ENCODE results near the gene PDCD6IP. TPM values are rescaled to one million over a fixed set of nuclear protein-coding genes. Genes with fewer than 3 reads are reported as not detected.

The PDCD6IP gene
- total and polyA plus RNA-seq, 12 donors: 41.3 to 185 (median 146) TPM

- Histone ChIP-seq H3K27me3 (no peaks in the 10 kb centered on the region), H3K9me3 (no peaks in the 10 kb centered on the region), H3K4me1 (no peaks in the 10 kb centered on the region), H3K36me3 (no peaks in the 10 kb centered on the region), H3K27ac (no peak overlapping the region), H3K4me3 (no peak overlapping the region)
- intact Hi-C loops (cut with DNase I): no loop called here
- no peak for TF ChIP-seq CTCF (IDR thresholded peaks at IDR 0.05)
- no peak for ATAC-seq
- DNase-seq: no peak
- WGBS, 2 donors: 56% methylated on average over 11 of the region's 11 CpGs
Measured at GRCh38 chr3:33900809-33901505, 102.5 kb downstream of the PDCD6IP start.

DNA sequence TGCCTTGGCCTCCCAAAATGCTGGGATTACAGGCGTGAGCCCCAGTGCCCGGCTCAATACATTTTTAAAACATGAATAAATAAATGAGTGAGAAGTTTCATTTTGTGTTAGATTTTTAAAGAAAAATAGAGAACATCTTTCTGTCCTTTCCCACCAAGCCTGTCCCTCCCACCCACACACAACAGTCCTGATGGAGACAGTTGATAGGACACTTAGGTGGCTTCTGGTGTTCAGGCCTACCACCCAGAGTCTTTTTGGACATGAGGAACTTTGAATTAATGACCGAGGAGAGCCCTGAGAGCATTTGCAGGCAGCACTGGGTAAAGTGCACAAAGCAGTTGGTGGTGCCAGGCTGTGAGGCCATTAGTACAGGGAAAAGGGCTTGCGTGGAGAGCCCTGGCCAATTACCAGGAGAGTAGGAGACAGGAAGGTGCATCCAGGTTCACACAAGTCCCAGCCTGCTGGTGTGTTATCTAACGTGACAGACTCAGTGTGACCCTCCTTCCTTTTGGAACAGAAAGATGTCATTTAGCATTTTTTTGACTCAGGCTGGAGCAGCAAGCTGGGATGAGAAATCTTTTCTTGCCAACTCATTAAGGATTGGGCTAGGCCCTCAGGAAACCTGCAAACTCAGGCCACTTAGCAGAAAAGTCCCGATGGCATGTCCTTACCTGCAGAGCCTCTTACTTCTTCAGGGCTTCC lies 103.6 kb downstream of the PDCD6IP start:
- no peaks in the 10 kb centered on the region for H3K27me3 ChIP-seq
- intact Hi-C loops (cut with DNase I): no loop called here
- no peak overlapping the region for H3K4me3 ChIP-seq
- H3K4me1 ChIP-seq: no peaks in the 10 kb centered on the region
- no peaks in the 10 kb centered on the region for H3K36me3 ChIP-seq
- H3K9me3 ChIP-seq: no peaks in the 10 kb centered on the region
- 75 to 78% methylated on average over 6 of the region's 6 CpGs for WGBS, 2 donors
- no peak for TF ChIP-seq CTCF (IDR thresholded peaks at IDR 0.05)
- DNase-seq: no peak
- no peak for ATAC-seq
- H3K27ac ChIP-seq: no peak overlapping the region

- H3K4me3 ChIP-seq: no peak overlapping the region
- WGBS, 2 donors: 93 to 94% methylated on average over 3 of the region's 3 CpGs
- H3K27me3 ChIP-seq: no peaks in the 10 kb centered on the region
- H3K9me3 ChIP-seq: no peaks in the 10 kb centered on the region
- H3K27ac ChIP-seq: no peak overlapping the region
- intact Hi-C loops (cut with DNase I): no loop called here
- DNase-seq (no peak), ATAC-seq (no peak)
- no peak for TF ChIP-seq CTCF (IDR thresholded peaks at IDR 0.05)
- H3K4me1 ChIP-seq: peaks cover 0 to 5% (median 0%) of the 10 kb centered on the region in 9 donors
- H3K36me3 ChIP-seq: no peaks in the 10 kb centered on the region
Measured at GRCh38 chr3:33904730-33905129, 106.3 kb downstream of the PDCD6IP start.

- Histone ChIP-seq H3K27ac (no peak overlapping the region), H3K9me3 (no peaks in the 10 kb centered on the region), H3K36me3 (no peaks in the 10 kb centered on the region), H3K4me1 (peaks cover 0 to 5% (median 0%) of the 10 kb centered on the region in 9 donors), H3K4me3 (peak overlapping the region in 1 of 10 donors; percentile 9), H3K27me3 (no peaks in the 10 kb centered on the region)
- TF ChIP-seq CTCF (IDR thresholded peaks at IDR 0.05): no peak
- ATAC-seq (peak in 6 of 8 donors; percentile 58 to 90 (median 72)), DNase-seq (no peak)
- WGBS, 2 donors: 19 to 26% methylated on average over 4 of the region's 4 CpGs
- intact Hi-C loops (cut with DNase I): no loop called here
Measured at GRCh38 chr3:33908250-33908851, 109.9 kb downstream of the PDCD6IP start.
